Heart right ventricle (tissue), 16 donors: ENCODE measurements around the gene ZFPM1. TPM values are rescaled to one million over a fixed set of nuclear protein-coding genes. Genes with fewer than 3 reads are reported as not detected.
"Not testable (repeated sequence)": the region's sequence is repeated elsewhere in the genome, so short reads cannot be mapped to it uniquely, and the experiment has no call there.

Source experiments
- ATAC-seq, 8 donors: fragments of 200-7000 bp; cut with Tn5 transposase; one replicate each; pipeline ENCODE4 v1.9.1; 2020; ENCODE audit warnings: mild to moderate bottlenecking in 8 of 8, moderate library complexity in 8 of 8, moderate number of reproducible peaks in 1 of 8
- DNase-seq, 2 donors: peaks; one replicate each; pipeline ENCODE4 v3.0.0-alpha.2; 2020
- H3K27ac ChIP-seq, 10 donors: fragments of 200-600 bp; sonication (generic) in 2 of 10; one replicate each; pipeline versions ENCODE4 v1.5.0 to v1.8.0; 2020 to 2022; ENCODE audit warnings: mild to moderate bottlenecking in 3 of 10
- H3K27me3 ChIP-seq, 7 donors: fragments of 200-600 bp; one replicate each; pipeline ENCODE4 v1.8.0; 2021 to 2022; ENCODE audit warnings: mild to moderate bottlenecking in 2 of 7
- H3K36me3 ChIP-seq, 9 donors: fragments of 200-600 bp; sonication (generic) in 1 of 9; one replicate each; pipeline versions ENCODE4 v1.5.0 to v1.8.0; 2020 to 2022; ENCODE audit warnings: mild to moderate bottlenecking in 2 of 9
- H3K4me1 ChIP-seq, 9 donors: fragments of 200-600 bp; sonication (generic) in 1 of 9; one replicate each; pipeline versions ENCODE4 v1.5.0 to v1.8.0; 2020 to 2022; ENCODE audit warnings: mild to moderate bottlenecking in 4 of 9
- H3K4me3 ChIP-seq, 10 donors: fragments of 200-600 bp; sonication (generic) in 2 of 10; one replicate each; pipeline versions ENCODE4 v1.5.0 to v1.8.0; 2020 to 2022; ENCODE audit warnings: mild to moderate bottlenecking in 7 of 10, moderate library complexity in 2 of 10
- H3K9me3 ChIP-seq, 11 donors: fragments of 200-600 bp in 10 of 11; sonication (generic) in 2 of 11; one replicate each; pipeline versions ENCODE4 v1.5.0 to v1.8.0; 2013 to 2022; ENCODE audit warnings: mild to moderate bottlenecking in 2 of 11, control low read depth in 1 of 11, moderate library complexity in 1 of 11
- WGBS, 2 donors: extraction: QIAGEN DNeasy Blood & Tissue Kit; methylation state at CpG; one replicate each; pipeline ENCODE4 v1.1.7; 2013; ENCODE audit warnings: inconsistent platforms in 1 of 2; 5-methylcytosine and 5-hydroxymethylcytosine counted together
- intact Hi-C, 10 donors: fragments of 100-400 bp; cut with DNase I; formaldehyde crosslinking; loops; one replicate each; pipeline versions ENCODE4 v1.11.1 to v1.14.2; 2022
- polyA plus RNA-seq, 2 donors: library from polyadenylated mRNA; stranded (reverse); fragments of 200-250 nt; gene quantifications; one replicate each; pipeline ENCODE4 v1.2.3, GENCODE V29; 2013
- total RNA-seq, 10 donors: library from RNA; stranded (reverse); fragmentation: NEBNext Ultra II Directional in 3 of 10; extraction: Animal tissue kit (Norgen Biotek cat#: 25700) in 3 of 10; gene quantifications; one replicate each; pipeline versions ENCODE4 v1.2.1 to v1.2.4, GENCODE V29; 2021 to 2023
- TF ChIP-seq, protein P1 (sequence below), 9 donors: fragments of 200-600 bp; sonication (generic) in 2 of 9; IDR thresholded peaks; one replicate each; pipeline versions ENCODE4 v1.5.0 to v1.8.0; 2021 to 2022; ENCODE audit warnings: antibody characterized with exemption in 9 of 9, mild to moderate bottlenecking in 5 of 9, moderate library complexity in 1 of 9
- donor health status: Arrhythmogenic right ventricular cardiomyopathy.
- donor health status: ischemic (EF 13 %, LVEDD 7.1; RV severe dilation, severe dysfunction).
- donor health status: healthy with polysubstance abuse.
- donor health status: DM: no; HTN: yes; CAD: no.
- donor health status: DM: no; HTN: no; CAD: no.
- donor health status: ischemic (EF 25% LVEDD 6.9; RV normal size, moderate dysfunction).
- donor health status: ischemic (EF 25% LVEDD 5.7; RV mildly dilated, moderate dysfunction).
- donor health status: healthy.
- donor health status: DM: yes; HTN: yes; CAD: no.
- donor health status: Ischemic cardiomyopathy.
- donor health status: ischemic (EF 35%, LVEDD 5.7; RV mildly dilated, moderate dysfunction).
- donor health status: nonischemic (EF 11% LVEDD 7.7; RV severe dilation, severe dysfunction).
- donor health status: DM: yes; HTN: yes; CAD: no.
- donor health status: PGD.
- donor health status: ischemic (EF 29% LVEDD 5.4; RV normal size, mild dysfunction).
- donor health status: nonischemic (EF 23%, LVEDD 6.1; RV moderate dilation, normal function).

Gene ZFPM1
- total and polyA plus RNA-seq, 12 donors: 2.0 to 10.4 (median 4.4) TPM

DNA sequence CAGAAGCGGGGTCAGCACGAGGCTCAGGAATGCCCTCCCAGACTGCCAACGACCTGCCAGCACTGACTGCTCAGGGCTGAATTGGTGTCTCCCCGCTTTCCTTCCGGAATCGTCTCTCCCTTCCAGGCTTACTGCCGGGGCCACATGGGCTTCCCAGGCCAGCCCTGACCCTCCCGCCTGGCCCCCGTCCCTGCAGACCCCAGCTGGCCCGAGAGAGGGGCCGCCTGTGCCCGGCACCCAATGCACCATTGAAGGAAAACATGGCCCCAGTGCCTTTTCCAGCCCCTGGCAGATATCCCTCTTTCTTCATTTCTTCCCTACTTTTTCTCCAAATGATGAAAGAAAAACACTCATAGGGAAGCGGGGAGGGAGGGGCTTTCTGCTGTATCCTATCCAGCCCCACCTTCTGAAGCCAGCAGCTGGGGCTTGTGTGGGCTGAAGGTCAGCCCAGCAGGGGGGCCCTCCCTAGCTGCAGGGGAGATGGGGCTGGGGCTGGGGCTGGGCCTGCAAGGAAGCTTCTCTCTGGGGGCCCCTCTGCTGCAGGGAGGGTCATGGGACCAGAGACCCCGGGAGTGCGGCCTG, 44.4 kb upstream of the ZFPM1 start:
- Histone ChIP-seq H3K36me3 (no peaks in the 10 kb centered on the region), H3K27ac (no peak overlapping the region), H3K4me1 (peaks cover 0 to 12% (median 0%) of the 10 kb centered on the region in 9 donors), H3K27me3 (peaks cover 0 to 5% (median 0%) of the 10 kb centered on the region in 7 donors), H3K9me3 (no peaks in the 10 kb centered on the region), H3K4me3 (no peak overlapping the region)
- WGBS, 2 donors: 80 to 89% methylated on average over 15 of the region's 15 CpGs
- TF ChIP-seq, protein P1, sequence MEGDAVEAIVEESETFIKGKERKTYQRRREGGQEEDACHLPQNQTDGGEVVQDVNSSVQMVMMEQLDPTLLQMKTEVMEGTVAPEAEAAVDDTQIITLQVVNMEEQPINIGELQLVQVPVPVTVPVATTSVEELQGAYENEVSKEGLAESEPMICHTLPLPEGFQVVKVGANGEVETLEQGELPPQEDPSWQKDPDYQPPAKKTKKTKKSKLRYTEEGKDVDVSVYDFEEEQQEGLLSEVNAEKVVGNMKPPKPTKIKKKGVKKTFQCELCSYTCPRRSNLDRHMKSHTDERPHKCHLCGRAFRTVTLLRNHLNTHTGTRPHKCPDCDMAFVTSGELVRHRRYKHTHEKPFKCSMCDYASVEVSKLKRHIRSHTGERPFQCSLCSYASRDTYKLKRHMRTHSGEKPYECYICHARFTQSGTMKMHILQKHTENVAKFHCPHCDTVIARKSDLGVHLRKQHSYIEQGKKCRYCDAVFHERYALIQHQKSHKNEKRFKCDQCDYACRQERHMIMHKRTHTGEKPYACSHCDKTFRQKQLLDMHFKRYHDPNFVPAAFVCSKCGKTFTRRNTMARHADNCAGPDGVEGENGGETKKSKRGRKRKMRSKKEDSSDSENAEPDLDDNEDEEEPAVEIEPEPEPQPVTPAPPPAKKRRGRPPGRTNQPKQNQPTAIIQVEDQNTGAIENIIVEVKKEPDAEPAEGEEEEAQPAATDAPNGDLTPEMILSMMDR (IDR thresholded peaks at IDR 0.05): no peak
- intact Hi-C loops: no loop called here
- DNase-seq (no peak), ATAC-seq (no peak)

GRCh38 chr16:88409296-88410065, 43.6 kb upstream of the ZFPM1 start:
- 83 to 85% methylated on average over 28 to 29 of the region's 29 CpGs for WGBS, 2 donors
- TF ChIP-seq, protein P1 (IDR thresholded peaks at IDR 0.05): no peak
- Histone ChIP-seq H3K4me1 (peaks cover 0 to 12% (median 0%) of the 10 kb centered on the region in 9 donors), H3K27me3 (peaks cover 0 to 4% (median 0%) of the 10 kb centered on the region in 7 donors), H3K27ac (no peak overlapping the region), H3K4me3 (no peak overlapping the region), H3K36me3 (no peaks in the 10 kb centered on the region), H3K9me3 (no peaks in the 10 kb centered on the region)
- no peak for ATAC-seq
- no peak for DNase-seq
- intact Hi-C loops: no loop called here

- H3K4me1 ChIP-seq: peaks cover 0 to 12% (median 0%) of the 10 kb centered on the region in 9 donors
- H3K36me3 ChIP-seq, H3K4me3 ChIP-seq, H3K27ac ChIP-seq, H3K27me3 ChIP-seq, ATAC-seq, H3K9me3 ChIP-seq, DNase-seq, intact Hi-C loops: not testable (repeated sequence)
- WGBS, 2 donors: 94 to 96% methylated on average over 28 of the region's 28 CpGs
Measured at GRCh38 chr16:88410297-88410968, 42.6 kb upstream of the ZFPM1 start.

DNA sequence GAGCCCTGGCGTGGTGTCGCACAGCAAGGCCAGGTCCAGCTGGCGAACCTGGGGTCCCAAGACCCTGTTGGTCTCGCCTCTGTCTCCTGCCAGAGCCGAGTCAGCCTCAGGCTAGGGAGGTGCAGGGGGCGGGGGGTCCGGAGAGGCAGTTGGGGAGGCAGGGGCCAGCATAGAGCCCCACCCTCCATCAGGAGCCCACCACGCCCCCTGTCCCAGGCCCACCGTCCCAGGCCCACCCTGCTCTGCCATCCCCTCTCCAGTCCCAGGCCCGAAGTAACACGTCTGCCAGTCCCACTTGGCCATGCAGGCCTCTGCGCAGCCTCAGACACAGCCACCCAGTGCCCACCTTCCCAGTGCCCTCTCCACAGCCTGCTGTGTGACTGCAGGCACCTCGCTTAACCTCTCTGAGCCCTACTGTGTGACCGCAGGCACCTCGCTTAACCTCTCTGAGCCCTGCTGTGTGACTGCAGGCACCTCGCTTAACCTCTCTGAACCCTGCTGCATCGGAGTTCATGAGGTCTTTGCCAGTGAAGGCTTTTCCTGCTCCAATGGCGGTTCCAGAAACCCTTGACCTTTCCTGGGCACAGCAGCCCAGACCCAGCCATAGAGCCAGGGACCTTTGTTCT, 41.0 kb upstream of the ZFPM1 start:
- H3K4me1 ChIP-seq: peaks cover 0 to 12% (median 0%) of the 10 kb centered on the region in 9 donors
- no peak overlapping the region for H3K4me3 ChIP-seq
- no peaks in the 10 kb centered on the region for H3K36me3 ChIP-seq
- TF ChIP-seq, protein P1 (IDR thresholded peaks at IDR 0.05): no peak
- H3K27ac ChIP-seq: no peak overlapping the region
- H3K9me3 ChIP-seq: no peaks in the 10 kb centered on the region
- 91 to 93% methylated on average over 18 of the region's 18 CpGs for WGBS, 2 donors
- H3K27me3 ChIP-seq: peaks cover 0 to 1% (median 0%) of the 10 kb centered on the region in 7 donors
- ATAC-seq (no peak), DNase-seq (no peak)
- intact Hi-C loops: no loop called here
